Measurements from ENCODE around the gene BBX.

BBX gene

DNA sequence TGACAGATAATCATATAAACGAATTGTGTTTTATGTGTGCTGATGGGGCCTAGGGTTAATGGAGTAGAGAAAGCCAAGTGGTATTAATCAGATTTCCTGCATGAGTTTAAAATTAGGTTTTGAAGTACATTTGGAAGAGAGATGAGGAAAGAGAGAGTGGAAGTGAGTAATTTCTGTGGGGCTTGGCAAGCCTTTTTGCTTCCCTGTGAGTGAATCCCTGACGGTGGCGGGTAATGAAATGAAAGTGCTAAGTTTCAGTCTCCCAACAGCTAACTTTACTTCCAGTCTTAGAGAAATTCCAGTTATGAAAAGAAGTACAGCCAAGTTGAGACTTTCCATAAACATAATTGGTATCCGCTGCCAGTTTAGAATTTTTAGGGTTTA is 139.4 kb downstream of the BBX start:
- Histone ChIP-seq H3K4me3 (ENCODE audit: low read depth, low read length) (no peak overlapping the region), H3K9ac (ENCODE audit: low read depth, low read length) (no peak overlapping the region), H3K27me3 (ENCODE audit: control insufficient read depth, insufficient read depth, low read length) (no peaks in the 10 kb centered on the region), H3K4me1 (ENCODE audit: control insufficient read depth, insufficient read depth, low read length) (peaks cover 12% of the 10 kb centered on the region), H3K36me3 (ENCODE audit: control insufficient read depth, insufficient read depth, low read length) (no peaks in the 10 kb centered on the region), H3K9me3 (ENCODE audit: control insufficient read depth, insufficient read depth, low read length) (no peaks in the 10 kb centered on the region)

DNA sequence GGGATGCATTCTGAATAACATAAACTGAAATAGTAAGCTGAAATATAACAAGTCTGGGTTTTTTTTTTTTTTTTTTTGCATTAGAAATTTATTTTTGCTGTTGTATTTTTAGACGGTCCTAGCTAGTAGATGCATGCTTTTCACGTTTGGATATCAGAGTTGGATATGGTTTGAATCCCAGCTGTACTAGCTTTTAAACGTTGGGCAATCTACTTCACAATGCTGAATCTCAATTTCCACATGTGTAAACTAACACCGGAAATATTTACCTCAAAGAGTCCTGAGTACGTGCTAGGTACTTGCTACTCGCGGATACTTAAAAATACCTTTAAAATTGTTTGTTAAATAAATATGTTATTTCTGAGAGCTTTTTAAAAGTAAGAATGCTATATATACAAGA is 139.8 kb downstream of the BBX start:
- H3K4me1 ChIP-seq (ENCODE audit: control insufficient read depth, insufficient read depth, low read length), result peaks cover 12% of the 10 kb centered on the region
- H3K36me3 ChIP-seq (ENCODE audit: control insufficient read depth, insufficient read depth, low read length), result no peaks in the 10 kb centered on the region
- H3K4me3 ChIP-seq (ENCODE audit: low read depth, low read length), result no peak overlapping the region
- no peaks in the 10 kb centered on the region for H3K9me3 ChIP-seq (ENCODE audit: control insufficient read depth, insufficient read depth, low read length)
- no peaks in the 10 kb centered on the region for H3K27me3 ChIP-seq (ENCODE audit: control insufficient read depth, insufficient read depth, low read length)
- H3K9ac ChIP-seq (ENCODE audit: low read depth, low read length), result no peak overlapping the region

DNA sequence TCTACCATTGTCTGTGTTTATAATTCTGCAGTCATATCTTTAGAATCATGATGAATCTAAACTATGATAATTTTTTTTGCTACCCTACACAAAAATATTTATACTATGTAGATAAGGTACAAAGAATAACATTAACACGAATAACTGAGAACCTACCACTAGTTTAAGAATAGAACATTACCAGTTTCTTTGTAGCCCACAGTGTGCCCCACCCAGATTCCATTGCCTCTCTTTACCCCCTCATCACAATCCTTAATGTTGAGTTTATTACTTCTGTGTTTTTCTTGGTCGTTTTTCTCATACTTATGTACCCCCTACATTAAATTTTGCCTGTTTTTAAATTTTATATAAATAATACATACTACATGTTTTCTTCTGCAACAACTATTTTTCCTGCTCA is 140.5 kb downstream of the BBX start:
- H3K9ac ChIP-seq (ENCODE audit: low read depth, low read length), result no peak overlapping the region
- H3K4me1 ChIP-seq (ENCODE audit: control insufficient read depth, insufficient read depth, low read length), result peaks cover 16% of the 10 kb centered on the region
- no peak overlapping the region for H3K4me3 ChIP-seq (ENCODE audit: low read depth, low read length)
- no peaks in the 10 kb centered on the region for H3K9me3 ChIP-seq (ENCODE audit: control insufficient read depth, insufficient read depth, low read length)
- H3K27me3 ChIP-seq (ENCODE audit: control insufficient read depth, insufficient read depth, low read length), result no peaks in the 10 kb centered on the region
- no peaks in the 10 kb centered on the region for H3K36me3 ChIP-seq (ENCODE audit: control insufficient read depth, insufficient read depth, low read length)

DNA sequence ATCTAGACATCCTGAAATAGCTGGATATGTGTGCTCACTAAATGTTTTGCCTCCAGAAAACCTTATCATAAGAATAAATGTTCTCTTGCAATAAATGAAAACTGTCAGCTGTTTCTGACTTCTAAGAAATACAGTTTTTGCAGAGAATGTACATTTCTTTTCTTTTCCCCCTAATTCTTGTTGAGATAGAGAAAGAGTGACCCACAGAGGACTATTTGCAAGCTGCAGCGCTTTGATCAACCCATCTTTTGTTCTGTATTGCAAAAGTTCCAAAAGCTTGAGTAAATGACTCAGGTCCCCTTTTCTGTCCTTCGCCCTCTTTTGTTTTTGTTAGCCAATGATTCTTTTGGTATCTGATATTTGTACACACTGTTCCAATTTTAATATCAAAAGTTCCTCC is 141.9 kb downstream of the BBX start:
- Histone ChIP-seq H3K27me3 (ENCODE audit: control insufficient read depth, insufficient read depth, low read length) (no peaks in the 10 kb centered on the region), H3K4me1 (ENCODE audit: control insufficient read depth, insufficient read depth, low read length) (peaks cover 19% of the 10 kb centered on the region), H3K4me3 (ENCODE audit: low read depth, low read length) (no peak overlapping the region), H3K9me3 (ENCODE audit: control insufficient read depth, insufficient read depth, low read length) (no peaks in the 10 kb centered on the region), H3K9ac (ENCODE audit: low read depth, low read length) (no peak overlapping the region), H3K36me3 (ENCODE audit: control insufficient read depth, insufficient read depth, low read length) (no peaks in the 10 kb centered on the region)

DNA sequence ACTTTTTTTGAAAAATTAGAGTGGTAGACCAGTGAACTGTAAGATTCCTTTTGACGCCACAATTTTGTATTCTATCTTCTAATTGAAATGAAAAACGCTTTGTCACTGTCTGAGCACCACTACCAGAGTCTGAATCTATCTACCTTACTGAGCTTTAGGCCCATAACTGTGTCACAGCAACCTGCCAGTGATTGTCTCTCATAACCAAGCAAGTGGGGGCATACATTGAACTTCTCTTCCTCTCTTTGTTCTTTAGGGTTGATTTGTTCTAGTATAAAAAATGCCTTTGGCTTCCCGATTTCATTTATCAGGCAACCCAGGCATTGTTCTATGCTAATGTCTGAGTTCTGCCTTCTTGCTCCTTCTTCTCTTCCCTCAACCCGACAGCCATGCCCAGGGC is 142.6 kb downstream of the BBX start:
- Histone ChIP-seq H3K36me3 (ENCODE audit: control insufficient read depth, insufficient read depth, low read length) (no peaks in the 10 kb centered on the region), H3K4me3 (ENCODE audit: low read depth, low read length) (no peak overlapping the region), H3K4me1 (ENCODE audit: control insufficient read depth, insufficient read depth, low read length) (peaks cover 19% of the 10 kb centered on the region), H3K9ac (ENCODE audit: low read depth, low read length) (no peak overlapping the region), H3K9me3 (ENCODE audit: control insufficient read depth, insufficient read depth, low read length) (no peaks in the 10 kb centered on the region), H3K27me3 (ENCODE audit: control insufficient read depth, insufficient read depth, low read length) (no peaks in the 10 kb centered on the region)

DNA sequence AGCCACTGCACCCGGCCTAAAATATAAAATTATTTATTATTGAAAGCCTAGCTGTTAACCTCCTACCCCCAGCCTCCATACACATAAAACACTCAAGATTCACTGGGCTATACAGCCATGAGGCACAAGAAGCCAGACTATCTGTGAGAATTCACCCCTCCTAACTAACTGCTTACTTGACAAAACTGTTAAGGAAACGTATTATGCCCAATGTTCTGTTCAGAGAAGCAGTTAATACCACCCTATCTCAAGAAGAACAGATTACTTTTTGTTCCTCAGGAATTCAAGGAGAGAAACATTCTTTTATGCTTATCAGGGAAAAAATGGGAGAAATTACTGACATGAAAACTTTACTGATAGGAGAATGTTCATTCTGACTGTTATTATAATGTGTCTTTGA is 144.1 kb downstream of the BBX start:
- Histone ChIP-seq H3K4me3 (ENCODE audit: low read depth, low read length) (no peak overlapping the region), H3K9ac (ENCODE audit: low read depth, low read length) (no peak overlapping the region), H3K36me3 (ENCODE audit: control insufficient read depth, insufficient read depth, low read length) (no peaks in the 10 kb centered on the region), H3K27me3 (ENCODE audit: control insufficient read depth, insufficient read depth, low read length) (no peaks in the 10 kb centered on the region), H3K4me1 (ENCODE audit: control insufficient read depth, insufficient read depth, low read length) (peaks cover 16% of the 10 kb centered on the region), H3K9me3 (ENCODE audit: control insufficient read depth, insufficient read depth, low read length) (no peaks in the 10 kb centered on the region)

DNA sequence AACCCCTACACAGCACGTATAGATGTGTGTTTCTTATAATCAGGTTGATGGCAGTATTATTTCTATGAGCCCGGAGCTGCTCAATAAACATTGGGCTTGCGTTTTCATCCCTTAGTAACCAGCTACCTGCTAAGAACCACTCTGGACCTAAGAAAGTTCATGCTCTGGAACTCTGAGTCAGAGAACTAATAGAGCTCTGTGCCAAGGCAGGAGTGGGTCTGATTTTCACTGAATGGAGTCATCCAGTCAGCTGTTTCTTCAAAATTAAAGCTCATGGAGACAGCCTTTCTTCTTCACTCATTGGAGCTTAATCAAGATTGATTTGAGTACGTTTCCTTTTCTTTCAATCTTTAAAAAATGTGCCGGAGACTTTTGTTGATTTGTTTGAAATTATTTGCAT is 145.7 kb downstream of the BBX start:
- H3K27me3 ChIP-seq (ENCODE audit: control insufficient read depth, insufficient read depth, low read length), result no peaks in the 10 kb centered on the region
- H3K4me1 ChIP-seq (ENCODE audit: control insufficient read depth, insufficient read depth, low read length), result peaks cover 16% of the 10 kb centered on the region
- no peak overlapping the region for H3K4me3 ChIP-seq (ENCODE audit: low read depth, low read length)
- no peaks in the 10 kb centered on the region for H3K36me3 ChIP-seq (ENCODE audit: control insufficient read depth, insufficient read depth, low read length)
- no peaks in the 10 kb centered on the region for H3K9me3 ChIP-seq (ENCODE audit: control insufficient read depth, insufficient read depth, low read length)
- no peak overlapping the region for H3K9ac ChIP-seq (ENCODE audit: low read depth, low read length)

DNA sequence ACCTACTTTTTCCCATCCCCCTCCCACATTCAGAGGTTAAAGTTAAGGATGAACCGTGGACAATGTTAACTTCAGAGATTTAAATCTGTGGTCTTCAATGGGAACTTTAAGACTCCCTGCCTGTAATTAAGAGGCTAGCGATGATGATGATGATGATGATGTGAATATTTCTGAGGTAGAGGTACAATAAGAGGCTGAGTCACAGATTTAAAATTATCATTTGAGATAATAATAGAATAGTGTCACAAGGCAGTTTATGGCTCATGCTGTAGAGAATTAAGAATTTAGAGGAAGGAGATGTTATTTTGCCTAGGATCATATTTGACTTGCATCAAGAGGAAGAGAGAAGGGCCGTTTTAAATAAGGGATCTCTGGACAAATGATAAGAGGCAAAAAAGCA is 146.2 kb downstream of the BBX start:
- Histone ChIP-seq H3K27me3 (ENCODE audit: control insufficient read depth, insufficient read depth, low read length) (no peaks in the 10 kb centered on the region), H3K9ac (ENCODE audit: low read depth, low read length) (no peak overlapping the region), H3K4me3 (ENCODE audit: low read depth, low read length) (no peak overlapping the region), H3K4me1 (ENCODE audit: control insufficient read depth, insufficient read depth, low read length) (peaks cover 16% of the 10 kb centered on the region), H3K9me3 (ENCODE audit: control insufficient read depth, insufficient read depth, low read length) (no peaks in the 10 kb centered on the region), H3K36me3 (ENCODE audit: control insufficient read depth, insufficient read depth, low read length) (no peaks in the 10 kb centered on the region)

DNA sequence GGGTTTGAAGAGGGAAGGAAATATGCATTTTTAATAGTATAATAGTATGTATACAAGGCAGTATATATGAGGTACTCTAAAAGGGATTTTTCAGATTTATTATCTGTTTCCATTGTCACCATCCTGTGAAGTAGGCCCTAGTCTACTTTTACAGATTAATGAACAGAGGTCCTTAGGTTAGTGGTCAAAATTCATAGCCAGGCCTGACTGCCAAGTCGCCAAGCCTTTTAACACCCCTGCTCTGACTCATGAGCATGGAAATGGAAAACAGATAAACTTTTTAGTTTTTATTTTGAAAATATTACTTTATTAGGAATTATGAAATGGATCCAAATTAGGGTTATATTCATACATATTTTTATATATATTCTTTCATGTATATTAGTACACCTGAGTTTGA is 146.9 kb downstream of the BBX start:
- H3K4me3 ChIP-seq (ENCODE audit: low read depth, low read length), result no peak overlapping the region
- no peaks in the 10 kb centered on the region for H3K9me3 ChIP-seq (ENCODE audit: control insufficient read depth, insufficient read depth, low read length)
- H3K36me3 ChIP-seq (ENCODE audit: control insufficient read depth, insufficient read depth, low read length), result no peaks in the 10 kb centered on the region
- no peaks in the 10 kb centered on the region for H3K27me3 ChIP-seq (ENCODE audit: control insufficient read depth, insufficient read depth, low read length)
- H3K9ac ChIP-seq (ENCODE audit: low read depth, low read length), result no peak overlapping the region
- peaks cover 13% of the 10 kb centered on the region for H3K4me1 ChIP-seq (ENCODE audit: control insufficient read depth, insufficient read depth, low read length)

DNA sequence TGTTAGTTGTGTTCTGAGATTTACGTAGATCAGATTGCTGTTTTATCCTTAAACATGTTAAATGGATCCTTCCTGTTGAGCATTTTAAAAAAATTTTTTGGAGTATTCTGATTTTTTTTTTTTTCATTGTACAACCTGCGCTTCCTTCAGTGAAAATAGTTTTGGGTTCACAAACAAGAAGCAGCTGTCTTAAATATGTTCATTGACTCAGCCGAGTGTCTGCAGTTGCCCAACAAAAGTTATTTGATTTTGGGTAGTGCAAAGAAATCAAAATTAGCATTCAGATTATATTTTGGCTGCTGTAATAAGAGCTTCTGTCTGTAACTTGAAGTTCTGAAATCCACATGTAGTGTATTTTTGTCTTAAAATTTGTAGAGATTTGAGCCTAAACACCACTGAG is 148.2 kb downstream of the BBX start:
- Histone ChIP-seq H3K36me3 (ENCODE audit: control insufficient read depth, insufficient read depth, low read length) (no peaks in the 10 kb centered on the region), H3K9ac (ENCODE audit: low read depth, low read length) (no peak overlapping the region), H3K27me3 (ENCODE audit: control insufficient read depth, insufficient read depth, low read length) (no peaks in the 10 kb centered on the region), H3K4me3 (ENCODE audit: low read depth, low read length) (no peak overlapping the region), H3K4me1 (ENCODE audit: control insufficient read depth, insufficient read depth, low read length) (peaks cover 7% of the 10 kb centered on the region), H3K9me3 (ENCODE audit: control insufficient read depth, insufficient read depth, low read length) (no peaks in the 10 kb centered on the region)

DNA sequence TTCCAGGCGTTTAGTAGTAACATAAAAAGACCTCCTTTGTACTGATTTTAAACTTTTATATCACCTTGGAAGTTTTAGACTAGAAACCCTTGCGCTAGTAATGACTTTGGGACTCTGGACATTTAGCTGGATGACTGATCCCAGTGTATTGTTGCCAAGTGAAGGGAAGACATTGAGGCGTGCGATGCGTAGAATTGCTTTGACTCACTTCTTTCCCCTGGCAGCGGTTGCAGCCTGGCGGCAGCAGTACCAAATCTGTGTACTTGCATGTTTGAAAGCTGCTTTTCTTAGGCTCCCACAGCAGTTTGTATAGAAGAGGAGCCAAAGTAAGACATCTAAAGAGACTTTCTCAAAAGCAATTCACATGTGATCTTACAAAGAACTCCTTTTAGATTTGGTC is 151.6 kb downstream of the BBX start:
- Histone ChIP-seq H3K4me3 (ENCODE audit: low read depth, low read length) (no peak overlapping the region), H3K9ac (ENCODE audit: low read depth, low read length) (no peak overlapping the region), H3K4me1 (ENCODE audit: control insufficient read depth, insufficient read depth, low read length) (no peaks in the 10 kb centered on the region), H3K36me3 (ENCODE audit: control insufficient read depth, insufficient read depth, low read length) (no peaks in the 10 kb centered on the region), H3K27me3 (ENCODE audit: control insufficient read depth, insufficient read depth, low read length) (no peaks in the 10 kb centered on the region), H3K9me3 (ENCODE audit: control insufficient read depth, insufficient read depth, low read length) (no peaks in the 10 kb centered on the region)

DNA sequence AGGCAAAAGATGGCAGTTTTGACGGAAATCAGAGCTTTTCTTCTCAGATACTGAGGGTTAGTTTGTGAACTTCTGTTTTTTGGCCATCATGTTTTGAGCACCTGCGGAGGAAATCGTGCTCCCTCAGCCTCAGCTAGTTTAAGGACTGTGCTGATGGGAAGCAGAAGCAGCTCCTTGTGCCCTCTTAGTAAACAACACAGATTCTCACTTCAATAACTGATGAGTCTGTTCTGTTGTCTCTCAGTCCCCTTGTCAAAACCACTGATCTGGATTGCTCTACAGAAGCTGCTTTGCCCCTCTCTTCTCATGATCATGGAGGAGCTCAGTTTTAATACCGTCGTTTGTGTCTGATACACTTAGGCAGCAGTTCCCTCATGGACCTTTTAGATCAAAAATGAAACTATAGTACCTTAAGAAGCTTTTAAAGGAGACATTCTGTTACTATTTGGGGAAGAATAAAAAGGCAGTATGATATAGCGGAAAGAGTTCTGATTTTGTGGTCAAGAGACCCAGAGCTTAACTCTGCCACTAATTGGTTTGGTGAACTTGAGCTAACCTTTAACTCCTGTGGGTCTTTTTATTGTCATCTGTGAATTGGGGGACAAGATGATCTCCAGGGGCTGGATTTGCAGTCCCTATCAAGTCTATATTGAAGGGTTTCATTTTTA is 152.6 kb downstream of the BBX start:
- Histone ChIP-seq H3K36me3 (ENCODE audit: control insufficient read depth, insufficient read depth, low read length) (no peaks in the 10 kb centered on the region), H3K9me3 (ENCODE audit: control insufficient read depth, insufficient read depth, low read length) (no peaks in the 10 kb centered on the region), H3K4me1 (ENCODE audit: control insufficient read depth, insufficient read depth, low read length) (no peaks in the 10 kb centered on the region), H3K4me3 (ENCODE audit: low read depth, low read length) (no peak overlapping the region), H3K9ac (ENCODE audit: low read depth, low read length) (no peak overlapping the region), H3K27me3 (ENCODE audit: control insufficient read depth, insufficient read depth, low read length) (no peaks in the 10 kb centered on the region)
